Measurements from ENCODE around the gene GGT1.
"Not testable (repeated sequence)": the region's sequence is repeated elsewhere in the genome, so short reads cannot be mapped to it uniquely, and the experiment has no call there.

Gene GGT1

DNA sequence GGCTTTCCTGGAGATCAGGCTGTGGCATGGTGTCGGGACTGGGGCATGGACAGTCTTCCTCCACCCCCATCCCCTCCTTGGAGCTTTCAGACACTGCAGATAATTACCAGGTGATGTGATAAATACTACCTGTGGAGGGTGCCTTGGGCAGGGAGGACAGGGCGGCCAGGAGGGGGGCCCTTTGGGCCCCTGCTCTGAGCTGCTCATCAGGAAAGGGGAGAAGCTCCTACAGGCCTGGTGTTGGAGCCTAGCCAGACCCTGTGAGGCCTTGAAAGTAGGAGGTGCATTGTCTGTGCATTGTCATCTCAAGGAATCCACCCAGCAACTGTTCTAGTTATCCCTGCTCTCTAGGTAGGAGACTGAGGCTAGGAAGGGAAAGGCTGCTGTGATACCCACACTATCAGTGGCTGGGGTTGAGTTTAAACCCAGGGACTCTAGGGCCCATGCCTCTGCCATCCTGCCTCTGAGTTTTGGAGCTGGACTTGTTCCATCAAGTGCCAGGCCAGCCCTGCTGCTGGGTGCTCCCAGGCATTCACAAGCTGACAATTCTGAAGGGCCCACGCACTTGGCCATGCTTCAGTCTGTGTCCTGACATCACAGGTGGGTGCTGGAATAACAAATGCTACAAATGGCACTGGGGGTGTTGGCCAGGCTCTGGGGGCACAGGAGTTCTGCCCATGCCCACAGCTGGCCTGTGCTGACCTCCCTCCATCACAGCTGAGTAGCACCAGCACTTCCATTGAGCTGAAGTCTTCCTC is 2.9 kb upstream of the GGT1 start:
- DNase-seq, result not testable (repeated sequence)

DNA sequence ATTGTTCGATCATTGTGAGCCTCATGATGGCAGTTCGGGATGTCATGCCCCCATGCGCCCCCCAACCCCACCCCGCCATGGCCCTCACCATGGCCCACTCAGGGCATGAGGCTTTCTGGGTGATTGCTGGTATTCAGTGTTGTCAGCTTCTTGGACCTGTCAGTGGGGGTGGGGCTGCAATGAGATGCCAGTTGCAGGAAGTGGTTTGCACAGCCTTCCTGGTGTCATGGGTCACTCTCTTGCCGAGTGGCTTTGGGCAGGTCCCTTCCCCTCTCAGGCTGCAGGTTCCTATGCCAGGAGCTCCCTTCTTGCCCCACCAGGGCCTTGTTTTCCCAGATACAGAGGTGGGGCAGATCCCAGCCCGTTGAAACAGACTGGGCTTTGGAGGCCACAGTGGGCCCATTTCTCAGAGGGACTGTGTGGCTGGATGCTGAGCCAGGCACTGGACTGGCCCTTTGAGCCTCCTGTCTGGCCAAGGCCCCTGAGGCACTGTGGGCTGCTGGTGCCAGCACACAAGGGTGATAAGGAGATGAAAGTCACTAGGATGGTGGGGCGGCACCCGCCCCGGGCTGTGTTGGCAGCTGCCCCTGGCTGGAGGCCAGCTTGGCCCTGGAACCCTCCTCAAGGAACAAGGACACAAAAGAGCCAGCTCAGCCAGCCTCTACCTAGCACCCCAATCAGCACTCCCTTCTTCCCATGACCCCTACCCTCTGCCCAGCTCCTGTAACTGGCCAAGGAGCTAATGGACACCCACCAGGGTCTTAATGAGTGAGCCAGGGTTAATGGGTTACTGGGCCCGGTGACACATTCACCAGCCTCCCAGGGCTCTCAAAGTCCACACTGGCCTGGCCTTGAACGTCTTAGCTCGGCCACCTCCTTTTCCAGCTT is 1.5 kb upstream of the GGT1 start:
- no peak for DNase-seq

DNA sequence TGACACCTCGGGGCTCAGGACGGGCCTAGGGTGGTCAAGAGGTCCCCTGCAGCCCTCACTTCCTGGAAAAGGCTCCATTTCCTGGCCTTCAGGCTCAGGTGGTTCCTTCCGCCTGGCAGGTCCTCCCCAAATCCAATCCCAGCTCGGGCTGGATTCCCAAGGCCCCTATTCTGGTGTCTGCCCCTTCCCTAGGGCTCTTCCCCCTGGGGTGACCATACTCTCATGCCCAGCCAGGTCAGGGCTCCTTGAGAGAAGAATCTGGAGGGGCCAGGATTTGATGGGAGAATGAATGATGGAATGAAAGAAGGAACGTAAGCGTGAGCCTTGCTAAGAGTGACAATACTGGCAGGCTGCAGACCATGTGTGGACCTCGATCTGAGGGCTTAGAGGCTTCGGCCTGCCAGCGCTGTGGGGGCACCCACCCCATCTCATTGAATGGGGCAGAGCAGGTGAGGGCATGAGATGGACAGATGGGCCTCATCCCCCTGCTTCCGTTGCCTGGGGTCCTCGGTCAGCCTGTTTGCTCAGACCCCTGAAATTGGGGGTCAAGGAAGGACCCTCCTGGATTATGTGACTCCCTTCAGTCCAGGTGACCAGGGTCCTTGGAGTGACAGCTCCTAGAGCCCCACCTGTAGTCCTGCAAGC is 766 bp upstream of the GGT1 start:
- DNase-seq, result not testable (repeated sequence)

DNA sequence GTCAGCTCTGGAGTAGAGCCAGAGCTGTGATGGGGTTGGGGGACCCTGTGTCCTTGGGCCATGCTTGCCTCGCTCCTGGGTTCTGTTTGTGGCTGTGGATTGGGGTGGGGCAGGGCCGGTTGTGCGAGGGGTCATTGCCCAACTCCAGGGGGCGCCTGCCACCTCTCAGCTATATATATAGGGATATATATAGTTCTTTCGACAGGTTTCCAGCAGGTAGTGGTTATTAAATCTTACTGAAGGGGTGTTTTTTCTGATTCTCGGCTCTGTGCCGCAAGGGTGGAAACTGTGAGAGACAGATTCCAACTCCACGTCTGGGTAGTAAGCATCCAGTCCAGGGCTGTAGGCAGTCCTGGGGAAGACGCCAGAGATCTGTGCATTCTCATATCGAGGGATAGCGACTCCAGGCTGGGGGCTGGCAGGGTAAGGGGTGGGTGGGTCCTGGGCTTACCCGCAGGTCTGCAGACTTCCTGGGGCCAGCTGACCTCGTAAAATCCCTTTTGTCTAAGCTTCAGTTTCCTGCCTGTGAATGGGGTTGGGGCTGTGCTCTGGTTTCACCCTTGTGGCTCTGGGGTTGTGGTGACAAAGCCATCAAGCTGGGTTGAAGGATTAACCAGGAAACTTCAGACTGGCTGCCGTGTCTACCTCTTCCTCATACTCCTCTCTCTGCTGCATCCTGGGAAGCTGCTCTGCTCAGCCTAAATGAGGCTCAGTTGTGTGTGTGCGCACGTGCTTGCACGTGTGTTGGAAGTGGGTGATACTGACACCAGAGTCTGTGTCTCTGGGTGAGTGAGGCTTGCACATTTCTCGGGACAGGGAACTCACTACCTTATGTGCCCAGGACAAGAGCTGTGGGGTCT is 1.0 kb downstream of the GGT1 start:
- not testable (repeated sequence) for DNase-seq

DNA sequence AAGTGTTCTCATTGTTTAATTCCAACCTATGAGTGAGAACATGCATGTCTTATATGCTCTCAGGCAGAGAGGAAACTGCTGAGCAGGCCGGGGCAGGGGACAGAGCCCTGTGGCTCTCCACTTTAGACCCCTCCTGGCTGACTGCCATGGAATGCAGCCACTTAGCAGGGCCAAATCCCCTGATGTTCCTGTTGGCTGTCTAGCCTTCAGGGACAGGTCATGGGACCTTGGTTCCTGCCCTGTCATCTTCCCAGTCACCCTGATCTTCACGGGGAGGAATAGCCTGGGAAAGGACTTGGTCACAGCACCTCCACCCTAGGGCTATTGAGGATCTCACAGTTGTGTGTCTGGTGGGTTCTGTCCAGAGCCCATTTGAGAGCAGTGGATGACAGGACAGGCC is 3.3 kb downstream of the GGT1 start:
- DNase-seq, result not testable (repeated sequence)

DNA sequence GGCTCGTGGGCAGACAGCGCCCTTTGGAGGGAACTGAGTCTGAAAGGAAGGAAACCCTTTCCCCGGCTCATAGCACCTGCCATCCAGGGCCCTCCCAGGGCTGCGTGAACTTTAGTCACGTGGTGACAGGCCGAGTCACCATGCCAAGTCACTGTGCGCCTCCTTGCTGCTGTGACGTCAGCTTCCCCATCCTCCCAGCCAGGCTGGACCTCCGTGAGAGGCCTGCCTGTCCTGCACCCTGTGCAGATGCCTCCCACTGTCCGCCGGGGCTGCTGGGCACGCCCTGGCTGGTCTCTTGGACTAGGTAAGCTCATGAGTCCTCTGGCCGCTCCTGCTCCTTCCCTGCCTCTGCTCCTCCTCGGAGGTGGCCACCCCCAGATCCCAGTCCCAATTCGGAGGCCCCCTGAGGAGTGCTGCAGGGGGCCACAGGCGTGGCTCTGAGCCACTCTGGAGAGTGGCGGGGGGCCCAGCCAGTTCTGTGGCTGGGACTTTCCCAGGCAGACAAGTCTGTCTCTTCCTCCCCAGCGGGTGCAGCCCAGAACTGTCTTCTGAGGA is 4.5 kb downstream of the GGT1 start:
- DNase-seq, result not testable (repeated sequence)

DNA sequence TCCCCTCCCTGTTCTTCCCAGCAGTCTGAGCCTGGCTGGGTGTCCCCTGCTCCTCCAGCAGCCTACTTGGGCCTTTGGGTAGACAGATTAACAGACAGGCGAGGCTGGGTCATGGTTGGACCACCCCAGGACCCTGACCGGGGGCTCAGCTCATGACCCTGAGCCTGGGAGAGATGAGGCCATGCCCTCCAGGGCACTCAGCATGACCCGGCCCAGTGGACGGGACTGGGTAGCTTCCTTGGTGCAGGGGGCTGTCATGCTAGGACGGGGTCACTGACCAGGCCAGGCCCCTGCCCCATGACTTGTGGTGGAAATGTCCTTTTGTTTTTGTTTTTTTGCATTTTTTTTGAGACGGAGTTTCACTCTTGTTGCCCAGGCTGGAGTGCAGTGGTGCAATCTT is 5.3 kb downstream of the GGT1 start:
- not testable (repeated sequence) for DNase-seq

DNA sequence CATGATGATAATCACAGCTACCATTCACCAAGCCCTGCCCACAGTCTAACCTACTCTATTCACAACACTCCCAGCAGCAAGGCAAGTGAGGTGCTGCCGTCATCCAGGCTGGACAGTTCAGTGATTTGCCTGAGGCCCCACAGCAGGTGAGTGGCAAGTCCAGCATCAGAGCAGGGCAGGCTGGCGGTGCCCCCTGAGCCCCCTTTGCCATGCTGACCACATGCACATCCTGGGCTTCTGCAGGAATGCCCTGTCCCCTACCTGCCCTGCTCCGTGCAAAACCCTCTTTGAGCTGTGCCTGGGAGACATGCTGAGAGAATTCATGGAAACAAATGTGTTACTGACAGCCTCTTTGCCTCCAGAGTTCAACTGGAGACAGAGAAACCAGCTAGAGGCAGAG is 6.9 kb downstream of the GGT1 start:
- DNase-seq, result not testable (repeated sequence)

DNA sequence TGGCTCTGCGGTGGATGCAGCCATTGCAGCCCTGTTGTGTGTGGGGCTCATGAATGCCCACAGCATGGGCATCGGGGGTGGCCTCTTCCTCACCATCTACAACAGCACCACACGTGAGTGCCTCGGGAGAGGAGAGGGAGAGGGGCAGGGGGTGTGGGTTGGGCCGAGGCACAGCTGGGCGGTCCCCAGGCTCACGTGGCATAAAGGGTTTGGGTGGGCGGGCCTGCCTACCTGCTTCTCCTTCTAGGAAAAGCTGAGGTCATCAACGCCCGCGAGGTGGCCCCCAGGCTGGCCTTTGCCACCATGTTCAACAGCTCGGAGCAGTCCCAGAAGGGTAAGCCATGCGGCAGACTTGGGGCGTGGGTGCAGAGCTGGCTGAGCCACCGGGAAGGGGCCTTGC is 11.8 kb downstream of the GGT1 start:
- DNase-seq, result not testable (repeated sequence)

DNA sequence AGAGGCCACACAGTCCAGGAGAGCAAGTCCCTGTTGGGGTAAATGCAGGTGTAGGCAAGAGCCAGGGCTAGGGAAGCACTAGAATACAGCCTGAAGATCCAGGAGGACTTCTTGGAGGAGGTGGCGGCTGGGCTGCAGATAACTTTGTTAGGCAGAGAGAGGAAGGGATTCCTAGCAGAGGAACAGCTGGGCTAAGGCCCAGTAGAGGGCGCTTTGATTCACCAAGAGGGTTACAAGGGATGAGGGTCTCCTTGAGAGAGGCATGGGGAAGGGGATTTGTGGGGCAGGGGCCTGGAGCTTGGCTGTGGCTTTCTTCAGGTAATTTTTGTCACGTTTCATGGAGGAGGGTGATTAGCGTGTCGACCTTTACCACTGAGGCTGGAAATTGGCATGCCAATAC is 18.3 kb downstream of the GGT1 start:
- DNase-seq, result not testable (repeated sequence)

DNA sequence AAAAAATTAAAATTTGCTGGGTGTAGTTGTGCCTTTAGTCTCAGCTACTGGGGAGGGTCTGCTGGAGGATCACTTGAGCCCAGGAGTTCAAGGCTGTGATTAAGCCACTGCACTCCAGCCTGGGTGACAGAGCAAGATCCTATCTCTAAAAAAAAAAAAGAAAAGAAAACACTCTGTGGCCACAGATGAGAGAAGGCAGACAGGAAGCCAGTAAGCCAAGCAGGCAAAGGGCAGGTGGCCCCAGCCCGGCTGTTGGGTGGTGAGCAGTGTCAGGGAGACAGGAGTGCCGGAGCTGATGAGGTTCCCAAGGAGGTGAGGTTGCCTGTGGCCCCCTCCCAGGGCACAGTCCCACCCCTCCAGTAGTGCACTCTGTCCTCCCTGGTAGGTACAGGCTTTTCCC is 19.6 kb downstream of the GGT1 start:
- DNase-seq, result not testable (repeated sequence)

DNA sequence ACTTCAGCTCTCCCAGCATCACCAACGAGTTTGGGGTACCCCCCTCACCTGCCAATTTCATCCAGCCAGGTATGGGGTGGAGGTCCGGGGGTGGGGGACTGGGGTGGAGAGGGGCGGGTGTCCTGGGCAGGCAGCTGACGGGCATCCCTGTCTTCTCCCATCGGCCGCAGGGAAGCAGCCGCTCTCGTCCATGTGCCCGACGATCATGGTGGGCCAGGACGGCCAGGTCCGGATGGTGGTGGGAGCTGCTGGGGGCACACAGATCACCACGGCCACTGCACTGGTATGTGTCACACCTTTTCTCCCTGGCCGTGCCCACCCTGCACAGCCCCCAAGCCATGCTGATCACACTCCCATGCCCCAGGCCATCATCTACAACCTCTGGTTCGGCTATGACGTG is 24.9 kb downstream of the GGT1 start:
- not testable (repeated sequence) for DNase-seq

DNA sequence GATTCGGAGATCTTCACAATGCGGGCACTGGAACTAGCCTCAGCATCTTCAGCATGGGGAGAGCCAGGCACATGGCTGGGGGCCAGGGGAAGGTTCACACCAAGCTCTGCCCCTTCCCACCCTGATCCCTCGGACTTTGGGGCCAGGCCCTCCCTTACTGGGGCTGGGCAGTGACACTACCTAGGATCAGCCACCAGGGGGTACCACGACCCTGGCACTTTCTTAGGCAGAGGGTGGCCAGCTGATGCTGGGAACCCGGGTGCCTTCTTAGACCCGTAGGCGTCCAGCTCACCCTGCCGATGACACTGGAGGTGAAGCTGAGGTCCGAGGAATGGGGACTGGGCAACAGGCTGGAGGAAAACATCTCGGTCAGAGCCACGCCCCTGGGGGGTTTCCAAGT is 26.1 kb downstream of the GGT1 start:
- not testable (repeated sequence) for DNase-seq

DNA sequence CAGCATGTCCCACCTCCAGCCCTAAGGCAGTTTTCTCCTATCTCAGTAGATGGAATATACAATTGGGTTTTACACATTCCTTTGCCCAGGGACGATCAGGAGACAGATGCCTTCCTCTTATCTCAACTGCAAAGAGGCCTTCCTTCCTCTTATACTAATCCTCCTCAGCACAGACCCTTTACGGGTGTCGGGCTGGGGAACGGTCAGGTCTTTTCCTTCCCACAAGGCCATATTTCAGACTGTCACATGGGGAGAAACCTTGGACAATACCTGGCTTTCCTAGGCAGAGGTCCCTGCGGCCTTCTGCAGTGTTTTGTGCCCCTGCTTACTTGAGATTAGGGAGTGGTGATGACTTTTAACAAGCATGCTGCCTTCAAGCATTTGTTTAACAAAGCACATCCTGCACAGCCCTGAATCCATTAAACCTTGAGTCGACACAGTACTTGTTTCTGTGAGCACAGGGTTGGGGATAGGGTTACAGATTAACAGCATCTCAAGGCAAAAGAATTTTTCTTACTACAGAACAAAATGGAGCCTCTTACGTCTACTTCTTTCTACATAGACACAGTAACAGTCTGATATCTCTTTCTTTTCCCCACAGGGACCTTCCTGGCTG is 27.9 kb downstream of the GGT1 start:
- not testable (repeated sequence) for DNase-seq

DNA sequence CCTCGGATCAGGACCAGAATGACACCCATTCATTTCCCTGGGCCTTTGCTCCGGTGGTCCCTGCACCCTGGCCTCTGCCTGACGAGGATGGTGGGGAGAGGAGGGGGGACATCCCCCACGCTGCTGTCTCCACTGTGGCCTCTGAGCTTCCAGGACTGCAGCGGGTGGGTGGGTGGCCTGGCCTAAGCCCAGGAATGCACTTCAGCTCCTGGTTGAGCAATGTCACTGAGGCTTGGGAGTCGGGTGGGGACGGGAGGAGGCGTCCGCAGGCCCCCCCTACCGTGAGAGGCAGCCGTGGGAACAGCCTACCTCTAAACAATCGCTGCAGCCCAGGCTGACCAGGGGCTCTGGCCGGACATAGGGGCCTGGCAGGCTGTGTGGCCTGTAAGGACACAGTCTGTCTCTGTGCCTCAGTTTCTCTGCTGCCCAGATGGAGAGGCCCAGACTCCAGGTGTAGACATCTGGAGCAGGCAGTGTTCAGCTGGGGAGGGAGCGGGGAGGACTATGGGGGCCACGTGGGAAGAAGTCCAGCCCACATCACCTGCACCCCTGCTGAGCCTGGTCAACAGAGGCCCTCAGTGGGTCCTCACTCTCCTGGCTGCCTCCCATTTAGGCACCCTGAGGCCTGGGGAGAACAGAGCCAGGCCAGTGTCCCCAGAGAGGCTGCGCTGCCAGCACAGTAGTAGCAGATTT is 28.6 kb downstream of the GGT1 start:
- DNase-seq, result not testable (repeated sequence)

DNA sequence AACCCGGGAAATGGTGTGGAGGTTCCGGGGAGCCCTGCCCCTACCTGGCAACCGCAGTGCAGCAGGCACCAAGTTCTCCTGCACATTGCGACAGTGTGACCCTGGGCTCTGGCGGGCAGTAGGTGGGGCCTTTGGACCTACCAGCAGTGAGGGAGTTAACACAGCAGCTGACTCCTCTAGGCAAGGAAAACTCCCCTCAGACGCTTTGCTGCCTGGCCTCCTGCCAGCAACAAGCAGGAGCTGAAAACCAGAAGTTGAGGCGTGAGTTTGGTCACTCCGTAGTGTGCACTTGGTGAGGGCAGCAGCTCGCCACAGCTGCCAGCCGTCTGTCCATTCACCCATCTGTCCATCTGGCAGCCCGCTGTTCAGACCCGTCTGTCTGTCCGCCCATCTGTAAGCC is 29.6 kb downstream of the GGT1 start:
- not testable (repeated sequence) for DNase-seq

DNA sequence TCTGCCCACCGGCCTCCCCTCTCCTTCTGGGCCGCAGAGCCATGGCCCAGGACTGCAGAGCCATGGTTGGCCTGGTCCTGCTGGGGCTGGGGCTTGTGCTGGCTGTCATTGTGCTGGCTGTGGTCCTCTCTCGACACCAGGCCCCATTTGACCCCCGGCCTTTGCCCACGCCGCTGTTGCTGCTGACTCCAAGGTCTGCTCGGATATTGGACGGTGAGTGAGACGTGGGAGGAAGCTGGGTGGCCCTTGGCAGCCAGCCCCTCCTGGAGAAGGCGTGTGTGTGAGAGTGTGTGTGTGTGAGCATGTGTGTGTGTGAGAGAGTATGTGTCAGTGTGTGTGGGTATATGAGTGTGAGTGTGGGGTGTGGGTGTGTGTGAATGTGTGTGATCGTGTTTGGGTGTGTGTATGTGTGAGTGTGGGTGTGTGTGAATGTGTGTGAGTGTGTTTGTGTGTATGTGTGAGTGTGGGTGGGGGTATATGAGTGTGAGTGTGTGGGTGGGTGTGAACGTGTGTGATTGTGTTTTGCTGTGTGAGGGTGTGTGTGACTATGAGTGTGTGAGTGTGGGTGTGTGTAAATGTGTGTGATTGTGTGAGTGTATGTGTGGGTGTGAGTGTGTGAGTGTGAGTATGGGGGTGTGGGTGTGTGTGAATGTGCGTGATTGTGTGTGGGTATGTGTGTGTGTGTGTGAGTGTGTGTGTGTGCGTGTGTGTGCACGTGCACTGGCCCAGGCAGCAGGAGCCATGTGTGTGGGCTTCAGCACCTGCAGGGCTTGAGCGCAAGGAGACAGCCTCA is 30.4 kb downstream of the GGT1 start:
- DNase-seq, result not testable (repeated sequence)

DNA sequence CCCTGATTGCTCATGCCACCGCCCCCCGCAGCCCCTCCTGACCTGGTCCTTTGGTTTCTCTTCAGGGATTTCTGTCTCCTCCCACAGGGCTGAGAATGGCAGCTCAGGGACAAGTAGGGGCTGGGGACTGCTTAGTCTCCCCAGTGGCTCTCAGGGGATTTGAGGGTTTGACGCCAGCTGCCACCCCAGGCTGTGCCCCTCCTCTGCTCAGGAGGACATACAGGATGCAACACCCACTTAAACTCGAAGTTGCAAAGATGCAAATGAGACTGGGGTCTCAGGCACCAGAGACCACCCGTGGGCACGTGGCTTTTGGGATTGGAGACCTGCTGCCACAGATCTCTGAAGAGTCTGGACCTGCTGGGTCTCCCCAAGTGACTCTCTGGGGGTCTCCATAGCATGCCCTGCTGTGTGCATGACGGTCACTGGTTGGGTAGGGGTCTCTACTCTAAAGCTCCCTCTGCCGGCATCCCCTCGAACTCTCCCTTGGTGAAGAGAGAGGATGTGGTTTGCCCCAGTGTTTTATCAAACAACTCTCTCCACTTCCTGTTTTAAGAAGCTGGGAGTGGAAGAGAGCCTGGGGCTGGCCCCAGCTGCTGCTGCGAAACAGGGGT is 31.9 kb downstream of the GGT1 start:
- not testable (repeated sequence) for DNase-seq

DNA sequence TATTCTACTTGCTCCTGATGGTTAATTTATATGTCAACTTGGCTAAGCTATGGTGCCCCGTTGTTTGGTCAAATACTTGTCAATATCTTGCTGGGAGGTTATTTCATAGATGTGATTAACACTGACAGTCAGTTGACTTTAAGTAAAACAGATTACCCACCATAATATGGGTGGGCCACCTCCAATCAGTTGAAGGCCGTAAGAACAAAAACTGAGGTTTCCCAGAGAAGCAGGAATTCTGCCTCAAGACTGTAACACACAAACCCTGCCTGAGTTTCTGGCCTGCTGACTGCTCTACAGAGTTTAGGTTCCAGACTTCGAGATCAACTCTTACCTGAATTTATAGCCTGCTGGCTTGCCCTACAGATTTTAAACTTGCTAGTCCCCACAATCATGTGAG is 33.5 kb downstream of the GGT1 start:
- not testable (repeated sequence) for DNase-seq

DNA sequence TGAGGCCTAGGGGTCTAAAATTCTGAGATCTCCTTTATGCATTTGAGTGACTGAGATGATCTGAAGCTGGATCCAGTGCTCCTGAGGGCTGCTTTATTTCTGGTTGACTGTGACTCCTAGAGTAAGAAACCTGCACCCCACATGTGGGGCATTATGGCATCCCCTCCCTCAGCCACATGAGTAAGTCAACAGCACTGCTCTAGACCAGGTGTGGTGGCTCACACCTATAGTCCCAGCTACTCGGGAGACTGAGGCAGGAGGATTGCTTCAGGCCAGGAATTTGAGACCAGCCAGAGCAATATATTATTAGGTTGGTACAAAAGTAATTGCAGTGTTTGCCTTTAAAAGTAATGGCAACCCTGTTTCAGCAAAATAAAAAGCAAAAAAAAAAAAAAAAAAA is 39.3 kb downstream of the GGT1 start:
- DNase-seq, result not testable (repeated sequence)
